Measurements from ENCODE around the gene SF3A2.
A peak's percentile ranks its signal among the peaks of the same experiment; 100 is the strongest.

The SF3A2 gene

GRCh38 chr19:2233601-2234280 is 2.9 kb upstream of the SF3A2 start:
- TF ChIP-seq, protein P1, sequence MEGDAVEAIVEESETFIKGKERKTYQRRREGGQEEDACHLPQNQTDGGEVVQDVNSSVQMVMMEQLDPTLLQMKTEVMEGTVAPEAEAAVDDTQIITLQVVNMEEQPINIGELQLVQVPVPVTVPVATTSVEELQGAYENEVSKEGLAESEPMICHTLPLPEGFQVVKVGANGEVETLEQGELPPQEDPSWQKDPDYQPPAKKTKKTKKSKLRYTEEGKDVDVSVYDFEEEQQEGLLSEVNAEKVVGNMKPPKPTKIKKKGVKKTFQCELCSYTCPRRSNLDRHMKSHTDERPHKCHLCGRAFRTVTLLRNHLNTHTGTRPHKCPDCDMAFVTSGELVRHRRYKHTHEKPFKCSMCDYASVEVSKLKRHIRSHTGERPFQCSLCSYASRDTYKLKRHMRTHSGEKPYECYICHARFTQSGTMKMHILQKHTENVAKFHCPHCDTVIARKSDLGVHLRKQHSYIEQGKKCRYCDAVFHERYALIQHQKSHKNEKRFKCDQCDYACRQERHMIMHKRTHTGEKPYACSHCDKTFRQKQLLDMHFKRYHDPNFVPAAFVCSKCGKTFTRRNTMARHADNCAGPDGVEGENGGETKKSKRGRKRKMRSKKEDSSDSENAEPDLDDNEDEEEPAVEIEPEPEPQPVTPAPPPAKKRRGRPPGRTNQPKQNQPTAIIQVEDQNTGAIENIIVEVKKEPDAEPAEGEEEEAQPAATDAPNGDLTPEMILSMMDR (IDR thresholded peaks at IDR 0.05; ENCODE audit: control insufficient read depth, extremely low read depth, insufficient read depth), result no peak
- no peak overlapping the region for H3K4me3 ChIP-seq (ENCODE audit: low read depth, low read length)
- DNase-seq (ENCODE audit: low read depth), result no peak

DNA sequence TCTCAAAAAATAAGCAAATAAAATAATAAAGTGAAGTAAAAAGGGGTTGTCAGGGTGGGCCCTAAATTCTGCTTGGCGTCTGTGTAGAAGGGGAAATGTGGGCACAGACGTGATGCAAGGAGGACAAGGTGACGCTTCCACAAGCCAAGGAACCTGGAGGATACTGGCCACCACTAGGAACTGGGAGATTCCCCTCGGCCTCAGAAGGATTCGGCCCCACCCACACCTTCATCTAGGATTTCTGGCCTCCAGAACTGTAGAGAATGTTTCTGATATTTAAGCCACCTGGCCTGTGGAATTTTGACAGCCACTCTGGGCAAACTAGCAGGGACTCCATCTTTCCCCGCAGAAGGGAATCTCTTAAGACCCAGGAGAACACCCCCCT is 1.6 kb upstream of the SF3A2 start:
- TF ChIP-seq, protein P1 (IDR thresholded peaks at IDR 0.05; ENCODE audit: control insufficient read depth, extremely low read depth, insufficient read depth), result no peak
- H3K4me3 ChIP-seq (ENCODE audit: low read depth, low read length), result peak overlapping the region; percentile 90
- DNase-seq (ENCODE audit: low read depth), result no peak

DNA sequence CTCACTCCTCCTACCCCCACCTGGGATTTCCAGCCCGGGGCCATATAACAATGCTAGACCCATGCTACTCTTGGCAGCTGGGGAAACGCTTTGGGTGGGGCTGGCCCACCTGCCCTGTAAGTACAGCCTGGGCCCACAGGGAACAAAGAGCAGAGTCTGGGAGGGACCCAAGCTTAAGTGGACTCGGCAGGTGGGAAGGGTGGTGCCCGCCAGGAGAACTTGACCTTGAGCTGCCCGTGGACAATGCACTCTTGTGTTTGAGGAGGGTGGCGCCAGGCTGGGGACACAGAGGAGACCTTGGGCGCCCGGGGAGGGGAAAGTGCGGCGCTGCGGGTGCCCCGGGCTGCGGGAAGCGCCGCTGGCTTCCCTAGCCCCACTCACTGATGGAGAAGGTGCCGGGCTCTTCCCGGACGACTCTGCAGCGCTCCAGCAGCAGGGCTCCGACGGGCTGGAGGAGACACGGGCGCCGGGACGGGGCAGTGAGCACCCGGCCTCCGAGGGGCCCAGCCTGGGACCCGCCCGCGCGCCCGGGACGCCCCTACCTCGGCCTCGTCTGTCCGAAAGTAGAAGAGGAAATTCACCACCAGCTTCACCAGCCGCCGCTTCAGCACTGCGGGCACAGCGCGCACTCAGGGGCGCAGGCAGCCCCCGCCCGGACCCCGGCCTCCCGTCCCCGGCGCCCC is 1.1 kb upstream of the SF3A2 start:
- DNase-seq (ENCODE audit: low read depth), result no peak
- H3K4me3 ChIP-seq (ENCODE audit: low read depth, low read length), result peak overlapping the region; percentile 90
- TF ChIP-seq, protein P1 (IDR thresholded peaks at IDR 0.05; ENCODE audit: control insufficient read depth, extremely low read depth, insufficient read depth), result no peak

DNA sequence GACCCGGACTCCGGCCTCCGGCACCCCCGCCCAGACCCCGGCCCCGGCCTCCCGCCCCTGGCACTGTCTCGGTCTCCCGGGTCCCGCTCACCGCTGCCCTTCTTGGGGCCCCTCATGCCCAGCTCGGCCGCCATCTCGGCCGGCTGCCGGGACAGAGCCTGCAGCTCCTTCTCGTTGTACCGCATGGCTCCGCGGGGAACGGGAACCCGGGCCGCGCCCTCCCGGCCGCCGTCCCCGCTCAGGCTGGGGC is 635 bp upstream of the SF3A2 start:
- no peak for DNase-seq (ENCODE audit: low read depth)
- H3K4me3 ChIP-seq (ENCODE audit: low read depth, low read length), result peak overlapping the region; percentile 90
- TF ChIP-seq, protein P1 (IDR thresholded peaks at IDR 0.05; ENCODE audit: control insufficient read depth, extremely low read depth, insufficient read depth), result no peak

DNA sequence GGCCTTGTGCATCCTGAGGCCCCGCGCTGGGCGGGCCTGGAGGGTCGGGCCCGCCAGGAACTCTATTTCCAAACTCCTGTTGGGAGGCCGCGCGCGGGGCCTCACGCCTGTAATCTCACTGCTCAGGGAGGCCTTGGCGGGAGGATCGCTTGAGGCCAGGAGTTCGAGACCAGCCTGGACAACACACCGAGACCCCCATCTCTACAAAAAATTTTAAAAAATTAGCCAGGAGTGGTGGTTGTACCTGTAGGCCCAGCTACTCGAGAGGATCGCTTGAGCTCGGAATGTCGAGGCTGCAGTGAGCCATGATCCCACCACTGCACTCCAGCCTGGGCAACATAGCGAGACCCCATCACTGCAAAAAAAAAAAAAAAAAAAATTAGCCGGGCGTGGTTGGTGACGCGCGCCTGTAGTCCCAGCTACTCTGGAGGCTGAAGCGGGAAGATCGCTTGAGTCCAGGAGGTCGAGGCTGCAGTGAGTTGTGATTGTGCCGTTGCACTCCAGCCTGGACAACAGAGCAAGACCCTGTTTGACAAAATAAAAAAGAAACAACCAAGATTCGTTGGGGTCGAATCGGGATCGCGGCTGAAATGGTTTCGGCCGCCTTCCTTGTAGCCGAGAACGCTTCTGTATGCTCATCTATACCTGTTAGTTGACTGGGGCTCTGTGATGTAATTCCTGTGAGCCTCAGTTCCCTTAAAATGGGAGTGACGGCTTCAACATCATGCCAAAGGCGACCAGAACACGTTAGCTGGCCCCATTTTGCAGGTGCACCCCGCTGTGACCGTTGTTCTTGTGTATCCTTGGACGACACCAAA is 636 bp downstream of the SF3A2 start:
- H3K4me3 ChIP-seq (ENCODE audit: low read depth, low read length), result peak overlapping the region; percentile 90
- TF ChIP-seq, protein P1 (IDR thresholded peaks at IDR 0.05; ENCODE audit: control insufficient read depth, extremely low read depth, insufficient read depth), result no peak

GRCh38 chr19:2237869-2238153 is 1.2 kb downstream of the SF3A2 start:
- peak overlapping the region; percentile 90 for H3K4me3 ChIP-seq (ENCODE audit: low read depth, low read length)
- TF ChIP-seq, protein P1 (IDR thresholded peaks at IDR 0.05; ENCODE audit: control insufficient read depth, extremely low read depth, insufficient read depth), result no peak

More for the DNA sequence above, 636 bp downstream of the SF3A2 start:
- DNase-seq (ENCODE audit: low read depth), result no peak

More at GRCh38 chr19:2237869-2238153, 1.2 kb downstream of the SF3A2 start:
- no peak for DNase-seq (ENCODE audit: low read depth)
